ENCODE results near the gene SLC6A17. TPM values are rescaled to one million over a fixed set of nuclear protein-coding genes. Genes with fewer than 3 reads are reported as not detected.

The SLC6A17 gene
- total RNA-seq, 2 experiments from 2014 or later = not detected

DNA sequence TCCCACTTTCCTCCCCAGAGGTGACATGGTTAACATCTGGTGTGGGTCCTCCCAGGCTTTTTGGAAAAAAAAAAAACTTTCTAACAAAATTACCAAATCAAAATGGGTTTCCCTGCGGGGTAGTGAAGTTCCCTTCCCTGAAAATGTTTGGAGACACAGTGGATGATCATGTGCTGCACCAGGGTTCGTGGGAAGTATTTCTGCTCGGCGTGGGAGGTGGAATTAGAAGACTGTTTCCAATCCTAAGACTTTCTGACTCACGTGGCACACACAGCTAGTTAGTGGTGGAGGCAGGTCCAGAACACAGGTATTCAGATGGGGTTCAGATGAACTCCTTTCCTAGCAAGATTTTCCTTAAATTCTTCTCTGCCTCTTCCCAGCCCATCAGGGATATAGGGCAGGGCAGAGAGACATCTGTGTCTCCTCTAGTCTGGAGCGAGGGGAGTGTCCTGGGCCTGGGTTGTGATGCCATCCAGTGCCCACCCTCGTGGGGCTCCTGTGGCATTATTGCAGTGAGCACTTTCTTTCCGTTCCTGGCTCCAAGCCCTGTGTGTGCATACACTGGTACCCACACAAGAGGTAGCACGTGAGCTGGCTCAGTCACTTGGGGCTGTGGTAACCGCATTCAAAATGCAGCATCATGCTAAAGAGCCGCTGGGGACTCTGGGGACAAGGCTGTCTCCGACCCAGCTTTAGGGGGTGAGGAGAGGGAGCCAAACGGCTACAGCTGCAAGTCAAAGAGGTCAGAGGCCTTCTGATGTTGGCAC is 87.3 kb downstream of the SLC6A17 start:
- no peak overlapping the region for H3K27ac ChIP-seq (ENCODE audit: low read depth in 1 of 2, low read length in 2 of 2)
- no peak overlapping the region for H3K4me3 ChIP-seq (ENCODE audit: low read length)
- intact Hi-C loops (cut with DNase I, micrococcal nuclease) = no loop called here
- Mint-ChIP-seq H3K27me3 (no peaks in the 10 kb centered on the region), H3K9me3 (no peaks in the 10 kb centered on the region), H3K4me3 (no peak overlapping the region), H3K4me1 (ENCODE audit: low read depth) (no peaks in the 10 kb centered on the region), H3K27ac (no peak overlapping the region), H3K36me3 (ENCODE audit: low read depth) (peaks cover 9% of the 10 kb centered on the region)
- TF ChIP-seq, protein P1, sequence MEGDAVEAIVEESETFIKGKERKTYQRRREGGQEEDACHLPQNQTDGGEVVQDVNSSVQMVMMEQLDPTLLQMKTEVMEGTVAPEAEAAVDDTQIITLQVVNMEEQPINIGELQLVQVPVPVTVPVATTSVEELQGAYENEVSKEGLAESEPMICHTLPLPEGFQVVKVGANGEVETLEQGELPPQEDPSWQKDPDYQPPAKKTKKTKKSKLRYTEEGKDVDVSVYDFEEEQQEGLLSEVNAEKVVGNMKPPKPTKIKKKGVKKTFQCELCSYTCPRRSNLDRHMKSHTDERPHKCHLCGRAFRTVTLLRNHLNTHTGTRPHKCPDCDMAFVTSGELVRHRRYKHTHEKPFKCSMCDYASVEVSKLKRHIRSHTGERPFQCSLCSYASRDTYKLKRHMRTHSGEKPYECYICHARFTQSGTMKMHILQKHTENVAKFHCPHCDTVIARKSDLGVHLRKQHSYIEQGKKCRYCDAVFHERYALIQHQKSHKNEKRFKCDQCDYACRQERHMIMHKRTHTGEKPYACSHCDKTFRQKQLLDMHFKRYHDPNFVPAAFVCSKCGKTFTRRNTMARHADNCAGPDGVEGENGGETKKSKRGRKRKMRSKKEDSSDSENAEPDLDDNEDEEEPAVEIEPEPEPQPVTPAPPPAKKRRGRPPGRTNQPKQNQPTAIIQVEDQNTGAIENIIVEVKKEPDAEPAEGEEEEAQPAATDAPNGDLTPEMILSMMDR (IDR thresholded peaks at IDR 0.05) = no peak
- no peaks in the 10 kb centered on the region for H3K9me3 ChIP-seq (ENCODE audit: control insufficient read depth in 1 of 2, insufficient read depth in 1 of 2, low read length in 2 of 2)
- no peaks in the 10 kb centered on the region for H3K4me1 ChIP-seq (ENCODE audit: insufficient read depth, low read length)
- H3K27me3 ChIP-seq (ENCODE audit: control insufficient read depth in 1 of 2, insufficient read depth in 2 of 2, low read length in 2 of 2) = no peaks in the 10 kb centered on the region
- ChIA-PET POLR2A (no interaction called here), CTCF (interaction anchor here (0.8 kb wide), 1 partner anchor 223 kb away, joined by 4 read pairs; no protein-coding TSS in a partner anchor)
- DNase-seq (no peak), ATAC-seq (ENCODE audit: poor library complexity) (no peak)
- H3K36me3 ChIP-seq (ENCODE audit: insufficient read depth, low read length) = no peaks in the 10 kb centered on the region

DNA sequence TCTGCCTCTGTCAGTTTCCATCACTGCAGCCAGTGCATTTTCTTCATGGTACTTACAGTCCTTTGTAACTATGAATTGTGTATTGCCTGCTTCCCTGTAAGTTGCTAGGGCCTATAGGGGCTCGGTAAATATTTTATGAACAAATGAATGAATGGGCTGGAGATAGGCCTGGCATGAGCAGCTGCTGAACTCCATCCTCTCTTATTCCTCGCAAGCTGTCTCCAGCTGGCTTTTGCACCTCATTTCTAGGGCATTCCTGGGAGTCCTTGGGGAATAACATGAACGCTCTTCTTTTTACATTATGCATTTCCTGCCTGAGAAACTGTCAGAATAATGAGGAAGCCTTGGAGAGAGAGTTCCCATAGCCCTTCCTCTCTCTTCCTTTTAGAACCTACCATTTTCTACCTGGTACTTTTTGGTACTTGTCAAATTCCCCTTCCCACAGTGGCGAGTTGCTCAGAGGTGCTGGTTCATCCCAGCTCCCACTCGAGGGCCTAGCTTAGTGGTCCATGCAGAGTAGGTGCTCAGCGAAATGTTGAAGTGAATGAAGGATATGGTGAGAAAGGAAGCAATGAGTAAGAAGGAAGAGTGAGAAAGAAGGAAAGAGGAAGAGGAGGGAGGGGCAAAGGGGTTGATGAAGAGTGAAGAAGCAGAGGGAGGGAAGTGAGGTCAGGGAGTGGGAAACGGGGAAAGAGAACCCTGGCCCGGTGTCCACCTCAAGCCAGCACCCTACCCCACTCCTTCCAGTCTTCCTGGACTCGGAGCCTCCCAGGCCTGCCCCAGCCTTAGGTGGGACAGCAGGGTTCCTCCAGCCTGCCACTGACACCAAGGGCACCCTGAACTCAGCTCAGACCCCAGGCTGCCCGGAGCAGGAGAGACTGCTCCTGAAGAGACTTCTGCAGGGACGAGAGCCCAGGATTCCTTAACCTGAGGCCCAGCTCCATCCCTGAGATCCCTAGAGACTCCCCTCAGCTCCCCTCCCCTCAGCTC is 89.4 kb downstream of the SLC6A17 start:
- H3K4me3 Mint-ChIP-seq = no peak overlapping the region
- CTCF ChIA-PET = no interaction called here
- H3K9me3 ChIP-seq (ENCODE audit: control insufficient read depth in 1 of 2, insufficient read depth in 1 of 2, low read length in 2 of 2) = no peaks in the 10 kb centered on the region
- DNase-seq (no peak), ATAC-seq (ENCODE audit: poor library complexity) (no peak)
- POLR2A ChIA-PET = interaction anchor here (1.1 kb wide), 1 partner anchor 552 kb away, joined by 3 read pairs; the partner anchor contains the start of gene GSTM1
- peaks cover 1% of the 10 kb centered on the region for H3K36me3 Mint-ChIP-seq (ENCODE audit: low read depth)
- no peaks in the 10 kb centered on the region for H3K27me3 Mint-ChIP-seq
- H3K9me3 Mint-ChIP-seq = no peaks in the 10 kb centered on the region
- peaks cover 5% of the 10 kb centered on the region for H3K4me1 ChIP-seq (ENCODE audit: insufficient read depth, low read length)
- no peak overlapping the region for H3K27ac ChIP-seq (ENCODE audit: low read depth in 1 of 2, low read length in 2 of 2)
- no peak overlapping the region for H3K4me3 ChIP-seq (ENCODE audit: low read length)
- H3K27me3 ChIP-seq (ENCODE audit: control insufficient read depth in 1 of 2, insufficient read depth in 2 of 2, low read length in 2 of 2) = no peaks in the 10 kb centered on the region
- intact Hi-C loops (cut with DNase I, micrococcal nuclease) = no loop called here
- no peak overlapping the region for H3K27ac Mint-ChIP-seq
- TF ChIP-seq, protein P1 (IDR thresholded peaks at IDR 0.05) = no peak
- no peaks in the 10 kb centered on the region for H3K4me1 Mint-ChIP-seq (ENCODE audit: low read depth)
- no peaks in the 10 kb centered on the region for H3K36me3 ChIP-seq (ENCODE audit: insufficient read depth, low read length)

DNA sequence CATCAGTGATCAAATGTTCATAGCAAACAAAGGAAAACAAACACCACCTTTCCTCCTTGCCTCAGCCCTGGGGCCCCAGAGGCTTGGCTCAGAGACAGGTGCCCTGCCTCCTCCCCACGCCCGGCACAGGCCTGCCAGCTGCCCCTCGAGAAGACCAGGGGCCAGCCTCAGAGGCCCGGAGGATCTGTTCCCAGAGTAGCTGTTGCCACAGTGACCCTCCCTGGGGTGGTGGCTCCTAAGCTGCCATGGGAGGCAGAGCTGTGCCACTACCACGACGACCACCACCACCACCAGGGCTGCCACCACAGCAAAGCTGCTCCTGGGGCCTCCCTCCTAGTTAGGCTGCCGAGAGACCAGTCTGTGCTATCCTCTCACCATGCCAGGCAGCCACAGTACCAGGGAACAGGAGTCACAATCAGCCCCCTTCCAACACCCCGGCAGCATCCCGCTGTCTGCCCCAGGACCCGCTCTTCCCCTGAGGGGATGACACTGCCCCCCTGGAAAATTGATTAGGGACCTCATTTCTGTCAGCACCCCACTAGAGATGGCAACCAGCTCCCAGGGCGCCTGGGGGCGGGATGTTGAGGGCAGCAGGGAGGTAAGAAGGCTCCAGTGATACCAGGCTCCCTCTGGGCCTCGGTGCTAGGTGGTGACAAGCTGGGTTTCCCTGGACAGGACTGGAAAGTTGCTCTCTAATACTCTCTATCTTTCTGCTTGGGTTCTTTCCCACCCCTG is 90.3 kb downstream of the SLC6A17 start:
- no peaks in the 10 kb centered on the region for H3K36me3 Mint-ChIP-seq (ENCODE audit: low read depth)
- H3K27me3 Mint-ChIP-seq = no peaks in the 10 kb centered on the region
- ChIA-PET CTCF (no interaction called here), POLR2A (no interaction called here)
- H3K9me3 Mint-ChIP-seq = no peaks in the 10 kb centered on the region
- H3K27ac Mint-ChIP-seq = no peak overlapping the region
- Histone ChIP-seq H3K27ac (ENCODE audit: low read depth in 1 of 2, low read length in 2 of 2) (no peak overlapping the region), H3K4me3 (ENCODE audit: low read length) (no peak overlapping the region), H3K9me3 (ENCODE audit: control insufficient read depth in 1 of 2, insufficient read depth in 1 of 2, low read length in 2 of 2) (no peaks in the 10 kb centered on the region), H3K4me1 (ENCODE audit: insufficient read depth, low read length) (peaks cover 5% of the 10 kb centered on the region), H3K36me3 (ENCODE audit: insufficient read depth, low read length) (no peaks in the 10 kb centered on the region), H3K27me3 (ENCODE audit: control insufficient read depth in 1 of 2, insufficient read depth in 2 of 2, low read length in 2 of 2) (no peaks in the 10 kb centered on the region)
- intact Hi-C loops (cut with DNase I, micrococcal nuclease) = no loop called here
- ATAC-seq (ENCODE audit: poor library complexity) (no peak), DNase-seq (no peak)
- H3K4me1 Mint-ChIP-seq (ENCODE audit: low read depth) = no peaks in the 10 kb centered on the region
- no peak overlapping the region for H3K4me3 Mint-ChIP-seq
- TF ChIP-seq, protein P1 (IDR thresholded peaks at IDR 0.05) = no peak
